Stimulated activated CD4-positive, alpha-beta T cell treated with anti-CD3 and anti-CD28 coated beads, TNF-alpha, amount 100 ng/mL, for 48 hours (primary cell): Measurements from ENCODE around the gene AGK.
"Not testable (repeated sequence)": the region's sequence is repeated elsewhere in the genome, so short reads cannot be mapped to it uniquely, and the experiment has no call there.

Source experiments
- DNase-seq, 3 donors: peaks; one replicate each; pipeline ENCODE4 v3.0.0-alpha.2; 2020; ENCODE audit warnings: low read depth in 3 of 3

Gene AGK

GRCh38 chr7:141557360-141557759 lies 6.2 kb downstream of the AGK start:
- no peak for DNase-seq

GRCh38 chr7:141557831-141558531 lies 6.8 kb downstream of the AGK start:
- not testable (repeated sequence) for DNase-seq

DNA sequence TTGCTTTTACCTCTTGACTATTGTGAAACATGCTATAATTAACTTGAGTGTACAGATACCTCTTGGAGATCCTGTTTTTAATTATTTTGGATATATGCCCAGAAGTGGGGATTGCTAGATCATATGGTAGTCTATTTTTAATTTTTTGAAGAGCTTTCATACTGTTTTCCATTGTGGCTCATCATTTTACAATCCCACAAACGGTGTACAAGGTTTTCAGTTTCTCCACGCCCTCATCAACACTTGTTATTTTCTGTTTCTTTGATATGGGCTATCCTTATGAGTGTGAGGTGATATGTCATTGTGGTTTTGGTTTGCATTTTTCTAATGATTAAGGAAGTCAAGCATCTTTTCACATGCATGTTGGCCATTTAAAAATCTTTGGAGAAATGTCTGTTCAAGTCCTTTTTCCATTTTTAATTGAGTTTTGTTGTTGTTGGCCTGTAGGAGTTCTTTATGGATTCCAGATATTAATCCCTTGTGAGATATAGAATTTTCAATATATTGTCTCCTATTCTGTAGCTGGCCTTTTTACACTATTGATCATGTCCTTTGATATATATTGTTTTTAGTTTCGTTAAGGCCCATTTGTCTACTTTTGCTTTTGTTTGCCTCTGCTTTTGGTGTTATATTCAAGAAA lies 7.5 kb downstream of the AGK start:
- DNase-seq, result no peak

DNA sequence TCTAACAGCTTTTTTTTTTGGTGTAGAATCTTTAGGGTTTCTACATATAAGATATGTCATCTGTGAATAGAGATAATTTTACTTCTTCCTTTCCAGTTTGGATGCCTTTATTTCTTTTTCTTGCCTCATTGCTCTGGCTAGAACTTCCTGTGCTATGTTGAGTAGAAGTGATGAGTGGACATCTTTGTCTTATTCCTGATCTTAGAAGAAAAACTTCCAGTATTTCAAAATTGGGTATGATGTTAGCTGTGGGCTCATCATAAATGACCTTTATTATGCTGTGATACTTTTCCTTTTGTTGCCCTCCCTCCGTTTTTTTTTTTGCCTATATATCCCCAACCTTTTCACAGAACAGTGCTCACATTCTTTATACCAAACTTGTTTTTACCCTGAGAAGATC lies 8.8 kb downstream of the AGK start:
- no peak for DNase-seq

DNA sequence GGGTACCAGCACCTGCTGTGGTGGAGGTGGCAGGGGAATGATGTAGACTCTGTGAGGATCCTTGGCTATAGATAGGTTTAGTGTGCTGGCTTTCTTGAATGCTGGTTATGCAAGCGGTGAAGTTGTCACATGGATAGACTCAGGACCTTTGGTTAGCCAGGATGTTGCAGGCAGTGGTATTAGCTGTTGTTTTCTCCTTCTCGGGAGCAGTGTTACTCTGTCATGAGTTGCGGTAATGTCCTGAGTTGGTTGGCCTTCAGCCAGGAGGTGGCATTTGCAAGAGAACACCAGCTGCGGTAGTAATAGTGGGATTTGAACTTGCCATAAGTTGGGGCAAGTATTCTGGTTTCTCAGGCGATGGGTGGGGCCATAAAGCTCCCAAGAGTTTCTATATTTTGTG lies 10.8 kb downstream of the AGK start:
- no peak for DNase-seq

DNA sequence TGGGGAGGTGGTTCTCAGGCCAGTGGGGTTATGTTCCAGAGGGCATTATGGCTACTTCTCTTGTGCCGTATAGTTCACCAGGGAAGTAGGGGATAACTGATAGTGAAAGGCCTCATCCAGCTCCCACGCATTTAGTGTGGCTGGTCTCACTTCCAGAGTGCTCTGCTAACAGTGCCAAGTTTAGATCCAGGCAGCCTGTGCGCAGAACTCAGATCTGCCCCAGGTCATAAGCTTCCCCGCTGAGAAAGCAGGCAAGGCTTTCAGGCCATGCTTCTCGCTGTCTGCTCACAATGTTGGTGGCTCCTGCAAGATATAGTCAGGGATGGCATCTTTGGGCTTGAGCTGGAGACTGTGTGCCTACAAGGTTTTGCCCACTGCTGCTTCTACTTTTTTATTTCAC lies 11.3 kb downstream of the AGK start:
- DNase-seq, result no peak

GRCh38 chr7:141562972-141563371 lies 11.8 kb downstream of the AGK start:
- DNase-seq, result no peak

DNA sequence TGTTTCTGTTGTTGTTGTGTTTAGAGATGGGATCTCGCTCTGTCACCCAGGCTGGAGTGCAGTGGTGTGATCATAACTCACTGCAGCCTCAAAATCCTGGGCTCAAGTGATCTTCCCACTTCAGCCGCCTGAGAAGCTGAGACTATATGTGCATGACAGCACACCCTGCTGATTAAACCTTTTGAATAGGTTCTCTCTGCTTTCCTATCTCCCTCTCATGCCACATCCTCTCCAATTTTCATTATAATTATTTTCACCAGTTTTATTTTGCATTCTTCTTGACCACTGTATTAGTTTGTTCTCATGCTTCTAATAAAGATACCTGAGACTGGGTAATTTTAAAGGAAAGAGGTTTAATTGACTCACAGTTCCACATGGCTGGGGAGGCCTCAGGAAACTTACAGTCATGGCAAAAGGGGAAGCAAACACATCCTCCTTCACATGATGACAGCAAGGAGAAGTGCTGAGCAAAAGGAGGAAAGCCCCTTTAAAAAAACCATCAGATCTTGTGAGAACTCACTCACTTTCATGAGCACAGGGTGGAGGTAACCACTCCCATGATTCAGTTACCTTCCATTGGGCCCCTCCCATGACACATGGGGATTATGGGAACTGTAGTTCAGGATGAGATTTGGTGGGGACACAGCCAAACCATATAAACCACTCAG lies 12.9 kb downstream of the AGK start:
- peak in 2 of 3 donors; percentile 21 to 32 for DNase-seq

- DNase-seq, result no peak
Observed at GRCh38 chr7:141567432-141567831, 16.2 kb downstream of the AGK start.

GRCh38 chr7:141568227-141568626 lies 17.0 kb downstream of the AGK start:
- DNase-seq, result no peak

GRCh38 chr7:141571059-141571458 lies 19.8 kb downstream of the AGK start:
- no peak for DNase-seq

DNA sequence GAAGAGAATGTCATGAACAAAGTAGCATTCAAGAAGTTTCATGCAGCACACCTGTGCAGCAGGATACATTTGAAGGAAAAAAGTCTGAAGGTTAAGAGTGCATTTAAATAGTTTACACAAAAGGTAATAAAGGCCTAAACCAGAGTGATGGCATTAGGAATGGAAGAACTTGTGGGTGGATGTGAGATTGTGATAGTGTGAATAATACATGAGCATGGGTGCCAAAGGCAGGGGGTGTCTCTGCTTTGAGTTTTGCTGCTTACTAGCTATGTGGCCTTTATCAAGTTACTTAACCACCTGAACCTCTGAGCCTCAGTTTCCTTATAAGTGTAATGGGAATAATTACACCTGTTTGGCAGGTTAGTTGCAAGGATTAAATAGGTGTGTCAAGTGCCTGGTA lies 21.0 kb downstream of the AGK start:
- no peak for DNase-seq

DNA sequence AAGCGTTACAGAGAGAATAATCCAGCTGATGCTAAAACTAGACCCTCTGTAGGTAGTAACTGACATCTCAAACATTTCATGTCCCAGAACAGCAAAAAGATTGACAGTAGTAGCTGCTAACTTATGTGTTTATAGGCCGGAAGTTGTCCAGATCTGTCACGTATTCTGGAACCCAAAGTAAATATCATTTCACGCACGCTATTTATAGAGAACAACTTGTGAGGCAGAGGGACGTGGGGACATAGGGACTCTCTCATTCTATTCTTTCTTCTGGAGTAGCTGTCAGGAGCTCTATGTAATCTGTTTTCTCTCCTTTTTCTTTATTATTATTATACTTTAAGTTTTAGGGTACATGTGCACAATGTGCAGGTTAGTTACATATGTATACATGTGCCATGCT lies 22.3 kb downstream of the AGK start:
- DNase-seq, result no peak

DNA sequence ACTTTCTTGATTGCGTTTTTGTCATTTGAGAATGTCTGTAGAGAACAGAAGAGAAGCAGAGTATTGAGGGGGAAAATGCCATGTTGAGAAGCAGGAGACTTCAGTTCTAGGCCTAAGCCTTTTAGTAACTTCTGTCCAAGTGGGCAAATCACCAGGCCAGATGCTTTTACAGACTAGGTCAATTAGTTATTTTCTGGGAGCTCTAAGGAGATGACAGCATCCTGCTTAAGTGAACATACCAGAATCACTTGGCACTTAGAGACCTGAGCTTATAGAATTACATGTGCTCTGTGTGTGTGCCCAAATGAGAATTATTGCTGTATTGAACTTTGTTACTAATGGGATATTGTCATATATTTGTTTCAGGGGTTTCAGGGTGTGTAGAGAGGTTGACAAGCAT lies 24.0 kb downstream of the AGK start:
- DNase-seq, result no peak

DNA sequence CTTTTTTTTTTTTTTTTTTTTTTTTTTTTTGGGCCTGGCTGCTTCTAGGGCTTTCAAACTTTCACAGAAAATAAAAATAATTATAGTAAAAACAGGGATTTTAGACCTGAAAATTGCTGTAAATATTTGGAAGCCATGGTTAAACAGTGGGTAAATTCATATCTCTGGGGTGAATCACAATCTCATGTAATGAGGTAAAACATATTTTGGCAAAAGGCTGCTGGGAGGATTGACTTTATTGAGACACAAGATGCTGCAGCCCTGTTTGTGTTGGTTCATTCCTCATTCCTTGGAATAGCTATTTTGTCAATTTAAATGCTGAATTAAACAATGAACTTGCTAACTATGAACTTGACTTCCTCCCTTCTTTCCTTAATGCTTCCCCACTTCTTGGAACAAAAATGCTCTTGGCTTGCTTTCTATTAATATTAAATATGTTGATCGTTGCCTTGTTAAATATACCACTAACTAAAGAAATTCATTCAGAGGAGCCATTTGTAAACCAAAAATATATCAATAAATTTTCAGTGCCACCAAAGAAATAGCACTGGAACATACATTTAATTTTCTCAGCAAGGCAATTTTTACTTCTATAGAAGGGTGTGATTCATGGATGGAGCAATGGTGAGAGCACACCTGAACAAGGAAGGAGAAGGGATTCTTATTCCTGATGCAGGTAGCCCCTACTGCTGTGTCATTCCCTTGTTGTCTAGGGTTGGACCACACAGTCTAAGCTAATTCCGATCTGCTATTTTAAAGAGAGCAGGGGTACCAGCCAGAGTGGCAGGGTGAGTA lies 24.6 kb downstream of the AGK start:
- DNase-seq, result no peak

- DNase-seq, result no peak
Observed at GRCh38 chr7:141577043-141577839, 26.0 kb downstream of the AGK start.

GRCh38 chr7:141579953-141580352 lies 28.7 kb downstream of the AGK start:
- DNase-seq, result not testable (repeated sequence)

DNA sequence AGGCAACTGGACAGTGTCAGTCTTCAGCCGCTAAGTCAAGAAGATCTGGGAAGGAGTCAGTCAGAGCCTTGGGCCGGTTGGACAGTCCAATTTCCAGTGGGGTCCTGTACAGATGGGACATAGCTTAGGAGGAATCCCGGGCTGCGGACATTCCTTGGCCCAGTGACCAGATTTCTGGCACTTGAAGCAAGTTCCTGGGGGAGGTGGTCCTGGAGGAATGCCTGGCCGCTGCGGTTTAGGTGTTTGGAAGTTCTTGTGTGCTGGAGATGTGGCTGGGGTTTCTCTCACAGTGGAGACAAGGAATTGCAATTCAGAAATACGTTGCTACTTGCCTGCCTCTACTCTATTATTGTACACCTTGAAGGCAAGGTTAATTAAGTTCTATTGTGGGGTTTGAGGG lies 30.9 kb downstream of the AGK start:
- DNase-seq, result not testable (repeated sequence)

DNA sequence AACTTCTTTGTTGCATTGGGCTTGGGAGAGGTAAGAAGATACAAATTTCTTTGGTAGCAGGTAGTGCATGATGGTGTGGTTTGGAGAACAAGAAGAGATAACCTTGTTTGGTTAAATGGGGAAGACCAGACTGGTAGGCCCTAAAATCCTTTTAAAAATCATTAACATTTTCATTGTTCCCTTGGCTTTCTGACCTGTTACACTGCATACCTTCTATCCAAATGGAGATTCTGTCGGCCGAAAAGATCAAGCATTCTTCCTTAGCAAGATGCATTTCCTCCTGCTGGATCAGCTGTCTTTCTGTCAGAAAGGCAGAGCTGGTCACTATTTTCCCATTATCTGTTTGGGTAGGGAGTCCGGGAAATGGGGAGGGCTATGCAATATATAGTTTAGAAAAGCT lies 33.7 kb downstream of the AGK start:
- DNase-seq, result no peak

DNA sequence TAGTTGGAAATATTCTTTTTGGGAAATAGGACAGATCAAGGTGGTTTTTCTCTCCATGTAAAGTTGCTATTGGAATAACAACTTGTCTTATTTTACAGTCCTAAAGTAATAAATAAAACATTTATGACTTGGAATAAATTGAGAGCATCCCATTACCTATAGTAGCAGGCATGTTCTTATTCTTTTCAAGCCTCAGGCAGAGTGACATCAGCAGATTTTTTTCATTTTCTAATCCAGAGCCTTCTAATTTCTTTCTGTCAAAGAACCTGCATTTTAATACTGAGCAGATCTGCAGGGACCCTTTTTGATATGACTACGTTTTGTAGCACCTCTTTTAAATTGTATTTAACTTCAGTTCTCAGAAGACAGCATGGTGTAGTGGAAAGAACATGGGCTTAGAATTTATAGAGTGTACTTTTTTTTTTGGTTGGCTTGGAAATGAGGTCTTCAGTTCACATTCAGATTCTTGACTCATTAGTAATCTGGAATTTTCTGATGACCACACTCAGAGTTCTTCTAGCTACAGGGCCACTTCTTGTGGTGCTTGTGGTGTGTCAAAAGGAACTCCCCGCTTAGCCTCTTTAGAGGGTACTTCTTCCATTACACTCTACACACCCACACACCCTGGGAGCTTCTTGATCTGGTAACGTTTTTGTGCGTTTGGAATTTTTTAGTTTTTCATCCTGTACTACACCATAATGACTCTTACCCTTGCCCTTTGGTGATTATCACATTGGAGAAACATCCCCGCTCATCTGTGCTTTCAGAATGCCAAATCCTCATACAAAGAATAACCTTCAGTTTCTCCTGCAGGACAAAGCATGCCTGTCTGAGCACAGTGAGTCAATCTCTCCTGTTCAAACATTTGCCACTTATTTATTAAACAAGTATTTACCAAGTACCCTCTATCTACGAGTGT lies 34.6 kb downstream of the AGK start:
- peak; percentile 24 to 46 (median 37) for DNase-seq
